HG03558 (cell line): ENCODE measurements around the gene ITGBL1.

Experiments used
- ATAC-seq: cut with Tn5 transposase; IDR thresholded peaks from one replicate; pipeline ENCODE4 v1.9.1; 2021; ENCODE audit warnings: moderate number of reproducible peaks; ENCODE audit not compliant: unreplicated experiment; ENCODE audit errors: extremely low read depth

ITGBL1 gene

DNA sequence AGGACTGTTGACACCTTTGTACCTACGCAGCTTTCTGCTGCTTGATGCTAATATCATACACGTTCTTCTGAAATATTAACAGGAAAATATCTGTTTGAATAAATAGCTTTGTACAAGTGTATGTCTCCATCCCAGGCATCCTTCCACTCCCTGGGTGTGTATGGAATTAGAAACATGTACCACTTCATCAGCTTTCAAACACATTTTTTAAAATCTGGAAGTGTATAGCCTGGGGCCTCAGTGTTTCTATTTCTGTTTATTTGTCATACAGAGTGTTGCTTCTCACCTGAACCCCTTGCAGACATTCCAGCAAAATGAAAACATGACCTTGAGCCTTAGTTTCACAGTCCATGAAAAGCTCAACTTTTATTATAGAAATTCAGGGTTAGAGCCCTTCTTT, 168.6 kb downstream of the ITGBL1 start:
- no peak for ATAC-seq

DNA sequence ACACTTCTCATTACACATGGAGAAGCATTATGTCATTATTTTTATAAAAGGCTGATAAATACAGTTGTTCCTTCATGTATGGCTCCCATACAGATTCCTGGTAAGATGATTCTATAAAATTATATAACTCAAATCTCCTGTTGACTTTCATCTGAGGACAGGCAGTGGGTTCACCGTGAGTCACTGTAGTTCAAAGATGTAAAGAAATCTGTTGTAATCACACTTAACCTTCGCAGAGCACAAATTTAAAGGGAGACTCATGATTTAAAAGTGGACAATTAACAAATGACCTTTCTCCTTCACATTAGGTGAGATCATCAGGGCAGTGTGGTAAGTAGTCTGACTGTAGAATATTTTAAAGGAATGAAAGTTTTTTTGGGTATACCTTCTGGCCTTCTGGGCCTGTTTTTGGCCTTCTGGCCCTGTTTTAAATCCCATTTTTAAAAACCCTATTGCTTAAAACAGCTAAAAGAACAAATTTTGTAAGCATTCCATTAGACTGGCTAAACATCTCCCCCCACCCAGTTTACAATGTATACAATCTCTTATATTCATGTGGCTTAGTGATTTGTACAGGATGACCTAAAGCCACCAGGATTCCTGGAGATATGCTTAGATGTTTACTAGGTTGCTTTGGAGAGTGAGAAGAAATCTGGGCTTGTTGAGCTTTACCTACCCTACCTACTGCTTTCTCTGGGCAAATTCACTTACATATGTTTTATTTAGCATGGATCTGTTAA, 171.2 kb downstream of the ITGBL1 start:
- ATAC-seq, result no peak

- no peak for ATAC-seq
Observed at GRCh38 chr13:101624210-101624922, 171.9 kb downstream of the ITGBL1 start.

DNA sequence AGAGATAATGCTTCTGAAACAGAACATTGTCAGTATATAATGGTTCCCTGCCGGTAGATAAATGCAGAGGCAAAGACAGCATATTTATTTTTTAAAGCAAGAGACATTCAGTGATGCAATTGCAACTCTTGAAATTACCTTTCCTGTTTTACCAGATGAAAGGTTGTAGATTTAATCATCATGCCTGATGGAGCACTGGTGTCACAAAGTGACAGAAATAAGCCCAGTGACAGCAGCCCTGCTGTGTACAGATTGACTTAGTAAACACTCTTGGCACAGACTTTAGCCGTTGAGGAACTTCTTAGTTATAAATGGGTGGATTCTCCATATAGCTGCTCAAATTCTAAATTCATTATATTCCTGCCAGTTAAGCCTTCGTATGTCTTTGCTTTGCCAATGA, 172.5 kb downstream of the ITGBL1 start:
- no peak for ATAC-seq

DNA sequence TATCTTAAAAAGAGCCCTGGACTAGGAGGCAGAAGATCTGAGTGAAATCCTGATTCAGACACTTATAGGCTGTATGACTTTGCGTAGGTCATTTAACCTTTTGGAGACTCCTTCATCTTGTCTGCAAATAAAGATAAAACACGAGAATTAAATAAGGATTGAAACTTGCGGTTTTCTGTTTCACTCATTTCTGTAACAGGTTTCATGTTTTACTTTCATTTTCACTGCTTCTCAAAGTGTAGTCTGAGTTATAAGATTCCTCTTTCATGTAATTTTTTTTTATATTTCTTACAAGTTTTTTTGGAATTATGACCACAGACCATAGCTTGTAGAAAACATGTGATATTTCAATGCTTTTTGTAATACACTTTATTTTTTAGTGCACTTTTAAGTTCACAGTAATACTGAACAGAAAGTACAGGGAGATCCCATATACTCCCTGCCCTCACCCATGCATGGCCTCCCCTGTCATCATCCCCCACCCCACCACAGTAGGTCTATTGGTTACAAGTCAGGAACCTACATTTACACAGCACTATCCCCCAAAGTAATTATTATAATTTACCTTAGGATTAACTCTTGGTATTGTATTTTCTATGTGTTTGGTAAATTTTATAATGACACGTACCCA, 174.6 kb downstream of the ITGBL1 start:
- ATAC-seq, result peak; percentile 95

DNA sequence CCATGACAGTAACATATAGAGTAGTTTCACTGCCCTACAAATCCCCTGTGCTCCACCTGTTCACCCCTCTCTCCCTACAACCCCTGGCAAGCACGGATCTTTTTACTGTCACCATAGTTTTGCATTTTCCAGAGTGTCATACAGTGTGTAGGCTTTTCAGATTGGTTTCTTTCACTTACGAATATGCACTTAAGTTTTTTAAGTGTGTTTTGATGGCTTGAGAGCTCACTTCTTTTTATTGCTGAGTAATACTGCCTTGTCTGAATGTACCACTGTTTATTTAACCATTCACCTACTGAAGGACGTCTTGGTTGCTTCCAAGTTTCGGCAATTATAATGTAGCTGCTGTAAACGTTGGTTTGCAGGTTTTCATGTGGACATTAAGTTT, 175.1 kb downstream of the ITGBL1 start:
- ATAC-seq, result peak; percentile 20

GRCh38 chr13:101628900-101629299, 176.4 kb downstream of the ITGBL1 start:
- ATAC-seq, result no peak

GRCh38 chr13:101631395-101631794, 178.9 kb downstream of the ITGBL1 start:
- ATAC-seq, result no peak

DNA sequence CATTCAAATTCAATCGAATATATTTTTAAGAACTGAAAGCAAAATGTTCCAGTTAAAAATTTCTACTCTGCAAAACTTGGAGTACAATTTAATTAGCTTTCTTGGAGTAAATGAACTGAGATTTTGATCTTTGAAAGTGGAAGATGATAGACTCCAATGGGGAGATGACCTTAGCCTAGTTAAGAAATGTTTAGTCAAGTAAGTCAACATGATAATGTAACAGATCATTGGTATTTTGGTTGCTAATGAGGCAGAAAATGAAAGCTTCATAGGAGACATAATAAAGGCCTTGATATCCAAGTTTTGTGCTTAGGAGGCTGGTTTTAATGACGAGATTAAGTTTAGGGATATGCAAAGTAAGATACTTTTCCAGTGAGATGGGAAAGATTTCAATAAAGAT, 181.7 kb downstream of the ITGBL1 start:
- ATAC-seq, result no peak

DNA sequence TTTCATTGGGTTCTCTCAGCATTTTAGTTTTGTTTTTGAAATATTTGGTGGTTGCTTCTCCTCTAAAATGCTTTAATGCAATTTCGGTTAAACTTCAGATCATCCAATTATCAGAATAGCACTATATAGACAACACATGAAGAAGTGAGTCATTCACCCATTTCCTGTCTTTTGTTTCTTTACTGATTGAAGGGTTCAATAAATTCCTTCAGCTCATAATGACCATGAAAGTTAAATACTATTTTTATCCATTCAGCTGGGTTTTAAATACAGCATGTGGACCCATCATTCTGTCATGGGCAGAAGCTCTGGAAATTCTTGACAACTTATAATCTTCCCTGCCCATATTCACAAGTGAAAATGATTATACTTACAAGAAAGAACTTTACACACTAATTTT, 187.2 kb downstream of the ITGBL1 start:
- ATAC-seq, result no peak

DNA sequence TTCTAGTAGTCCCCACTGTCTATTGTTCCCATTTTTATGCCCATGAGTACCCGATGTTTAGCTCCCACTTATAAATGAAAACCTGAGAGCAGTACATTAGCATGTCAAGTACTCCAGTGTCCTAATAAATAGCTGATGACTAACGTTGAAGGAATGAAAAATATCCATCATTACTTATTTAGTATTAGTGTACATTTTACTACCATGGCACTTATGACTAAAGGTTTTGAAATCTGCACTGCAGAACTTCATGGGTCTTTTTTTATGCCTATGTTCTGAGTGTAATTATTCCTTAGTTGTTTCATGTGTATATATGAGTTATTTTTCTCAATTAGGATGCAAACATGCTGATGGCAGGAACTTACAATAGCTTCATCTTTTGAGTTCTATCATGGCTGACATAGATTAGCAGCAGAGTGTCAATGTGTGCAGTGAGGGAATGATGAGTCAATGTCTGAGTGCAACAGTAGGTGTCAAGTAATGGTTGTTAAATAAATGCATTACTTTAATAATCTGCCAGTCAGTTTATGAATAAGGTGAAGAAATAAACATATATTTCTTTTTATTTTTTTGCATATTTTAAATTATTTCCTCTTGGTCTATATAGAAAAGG, 188.4 kb downstream of the ITGBL1 start:
- ATAC-seq, result no peak

DNA sequence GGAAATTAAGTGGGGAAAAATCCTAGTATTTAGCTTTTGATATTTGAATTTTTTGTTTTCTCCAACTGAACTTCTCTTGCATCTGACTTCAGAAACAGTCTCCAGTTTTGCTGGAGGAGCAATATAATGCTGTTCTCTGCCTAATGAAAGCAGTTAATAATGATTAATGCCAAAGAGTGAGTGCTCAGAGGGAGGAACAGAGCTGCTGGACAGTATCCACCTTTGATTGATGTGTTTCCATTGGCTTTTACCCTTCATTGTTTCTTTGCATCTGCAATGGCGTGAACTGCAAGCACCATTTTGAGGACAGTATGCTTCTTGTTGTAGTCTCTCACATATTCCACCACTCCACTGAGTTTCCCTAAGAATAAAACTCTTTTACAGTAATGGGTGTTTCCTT, 193.4 kb downstream of the ITGBL1 start:
- no peak for ATAC-seq

GRCh38 chr13:101647760-101648159, 195.3 kb downstream of the ITGBL1 start:
- ATAC-seq, result no peak

DNA sequence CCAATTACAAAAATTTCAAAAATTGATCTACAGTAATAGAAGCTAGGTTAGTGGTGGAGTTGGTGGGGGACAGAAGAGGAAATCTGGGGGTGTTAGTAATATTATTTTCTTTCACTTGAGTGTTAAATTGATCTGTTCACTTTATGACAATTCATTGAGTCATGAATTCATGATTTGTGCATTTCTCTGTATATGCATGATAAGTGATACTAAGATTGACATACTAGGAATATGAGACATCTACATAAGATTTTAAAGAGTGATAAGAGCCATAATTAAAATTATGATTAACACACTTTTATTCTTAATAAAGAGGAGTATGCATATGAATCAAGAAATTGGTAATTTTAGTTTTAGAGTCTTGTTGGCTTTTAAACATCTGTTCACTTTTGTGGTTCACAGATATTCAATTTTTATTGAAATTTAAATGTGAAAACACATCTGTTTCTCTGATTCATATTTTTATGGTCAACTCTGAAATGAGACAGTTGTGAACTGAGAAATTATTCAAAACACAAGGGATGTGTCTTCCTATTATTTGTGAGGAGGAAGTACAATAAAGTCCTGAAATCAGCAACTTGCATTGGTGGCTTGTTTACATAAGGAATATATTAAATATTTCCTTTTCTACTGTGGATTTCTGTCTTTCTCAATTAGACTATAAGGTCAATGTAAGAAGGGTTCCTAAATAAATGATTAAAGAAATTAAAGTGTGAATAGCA, 196.5 kb downstream of the ITGBL1 start:
- ATAC-seq, result no peak

DNA sequence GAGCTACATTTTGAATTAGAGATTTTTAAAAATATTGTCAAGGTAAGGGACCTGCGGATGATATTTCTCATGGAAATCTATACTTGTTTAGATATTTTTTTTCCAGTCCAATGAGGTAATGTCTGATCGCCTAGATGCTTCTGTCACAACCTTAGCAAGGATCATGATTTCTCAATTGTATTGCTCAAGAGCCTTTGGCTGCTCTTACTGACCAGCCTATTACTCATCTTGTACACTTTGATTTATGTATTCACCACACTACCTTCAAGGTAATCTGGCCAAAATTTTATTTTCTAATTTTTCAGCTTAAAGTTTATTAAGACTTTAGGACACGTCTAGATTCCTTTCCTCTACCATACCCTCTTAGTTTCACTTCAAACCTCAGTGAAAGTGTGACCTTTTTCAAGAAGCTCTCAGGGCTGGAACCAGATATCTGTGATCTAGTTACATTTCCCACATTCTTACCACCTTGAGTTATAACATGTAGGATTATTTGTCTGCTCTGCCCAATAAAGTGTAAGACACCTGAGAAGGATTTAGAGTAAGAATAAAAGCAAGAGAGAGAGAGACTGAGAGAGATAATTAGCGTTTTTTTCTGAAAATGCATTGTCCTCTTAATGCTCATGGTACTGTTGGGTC, 197.1 kb downstream of the ITGBL1 start:
- no peak for ATAC-seq

DNA sequence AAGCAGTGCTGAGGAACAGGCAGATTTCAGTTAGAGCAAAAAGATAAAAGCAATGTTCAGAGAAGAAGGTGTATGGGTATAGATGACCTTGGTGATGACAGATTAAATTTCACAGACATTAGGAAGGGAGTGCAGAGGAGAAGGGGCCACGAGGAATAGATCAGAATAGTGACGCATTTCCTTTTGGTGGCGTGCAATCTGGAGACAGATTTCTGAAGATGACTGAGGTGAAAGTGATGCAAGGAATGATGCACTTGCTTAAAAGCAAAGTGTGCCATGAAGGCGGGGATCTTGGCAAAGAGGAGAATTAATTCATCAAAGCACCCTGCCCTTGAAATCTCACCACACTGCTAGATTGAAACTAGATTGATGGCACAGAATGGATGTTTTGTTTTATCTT, 202.4 kb downstream of the ITGBL1 start:
- no peak for ATAC-seq

DNA sequence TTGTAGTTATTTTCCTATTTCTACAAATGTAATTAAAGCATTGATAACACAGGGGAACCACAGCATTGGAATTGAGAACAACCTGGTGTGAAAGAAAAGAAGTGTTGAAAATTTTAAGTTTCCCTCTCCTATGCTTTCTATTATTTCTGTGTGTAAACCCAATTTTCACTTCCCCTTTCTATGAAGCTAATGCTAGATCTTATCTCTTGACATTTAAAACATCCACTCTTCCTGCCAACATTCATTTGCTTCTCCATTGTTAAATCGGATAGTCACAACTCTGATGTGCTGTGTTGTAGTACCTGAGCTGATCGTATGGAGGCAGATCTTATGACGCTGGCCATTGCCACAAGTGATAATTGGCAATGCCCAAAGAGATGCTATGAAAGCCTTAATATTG, 203.0 kb downstream of the ITGBL1 start:
- peak; percentile 68 for ATAC-seq

- no peak for ATAC-seq
Observed at GRCh38 chr13:101660711-101661110, 208.2 kb downstream of the ITGBL1 start.

DNA sequence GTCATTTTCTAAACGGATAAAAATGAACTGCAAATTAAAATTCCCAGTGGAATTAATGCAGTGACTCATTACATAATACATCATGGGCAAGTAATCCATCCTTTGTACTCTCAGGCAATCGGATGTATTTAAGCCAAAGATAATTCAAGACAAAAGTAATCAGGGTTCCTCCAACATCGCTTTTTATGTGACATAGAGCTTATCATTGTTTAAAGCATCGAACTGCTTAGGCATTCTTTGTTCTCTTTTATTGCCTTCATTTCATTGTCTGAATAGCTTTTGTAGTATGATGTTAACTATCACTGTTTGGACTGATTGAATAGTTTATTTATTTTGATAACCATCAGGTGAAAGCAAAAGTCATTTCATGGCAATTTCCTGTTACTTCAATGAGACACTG, 209.4 kb downstream of the ITGBL1 start:
- ATAC-seq, result no peak
